Fibroblast of skin of left quadriceps (primary cell): ENCODE data around the gene MMP21.

Source experiments
- DNase-seq, 2 experiments: peaks; one replicate each; pipeline ENCODE4 v3.0.0-alpha.2; 2013; ENCODE audit warnings: low read depth in 2 of 2

The MMP21 gene

GRCh38 chr10:125775491-125776106 is at the start of gene MMP21:
TSS of gene MMP21 (minus strand) at chr10:125775821. CDS start at chr10:125775821, 0 bp downstream.
- no peak for DNase-seq

GRCh38 chr10:125824736-125825135 is 49.1 kb upstream of the MMP21 start:
- DNase-seq: no peak

GRCh38 chr10:125823663-125824251 is 48.1 kb upstream of the MMP21 start:
- DNase-seq: no peak

- peak; percentile 78 to 80 for DNase-seq
Measured at GRCh38 chr10:125822878-125823662, 47.4 kb upstream of the MMP21 start, which contains the start of the genes BCCIP and UROS. TSS of gene BCCIP (plus strand) at chr10:125823546. CDS start at chr10:125823558, 12 bp downstream. TSS of gene UROS (minus strand) at chr10:125823258. CDS start at chr10:125816499, 6,759 bp downstream.

GRCh38 chr10:125820701-125821100 is 45.1 kb upstream of the MMP21 start:
- DNase-seq: no peak

- no peak for DNase-seq
Measured at GRCh38 chr10:125817337-125817946, 41.8 kb upstream of the MMP21 start.

GRCh38 chr10:125816548-125816947 is 40.9 kb upstream of the MMP21 start:
- DNase-seq: no peak

- DNase-seq: no peak
Measured at GRCh38 chr10:125815764-125816163, 40.1 kb upstream of the MMP21 start.

- DNase-seq: peak; percentile 38 to 44
Measured at GRCh38 chr10:125812128-125812750, 36.6 kb upstream of the MMP21 start.

GRCh38 chr10:125811251-125811650 is 35.6 kb upstream of the MMP21 start:
- peak; percentile 20 to 25 for DNase-seq

GRCh38 chr10:125808047-125808446 is 32.4 kb upstream of the MMP21 start:
- DNase-seq: no peak

- no peak for DNase-seq
Measured at GRCh38 chr10:125802739-125803138, 27.1 kb upstream of the MMP21 start.

GRCh38 chr10:125802131-125802530 is 26.5 kb upstream of the MMP21 start:
- DNase-seq: no peak

GRCh38 chr10:125801574-125801973 is 26.0 kb upstream of the MMP21 start:
- no peak for DNase-seq

- no peak for DNase-seq
Measured at GRCh38 chr10:125799451-125800182, 24.0 kb upstream of the MMP21 start.

- DNase-seq: no peak
Measured at GRCh38 chr10:125797994-125798662, 22.5 kb upstream of the MMP21 start.

GRCh38 chr10:125797424-125797823 is 21.8 kb upstream of the MMP21 start:
- DNase-seq: no peak

- DNase-seq: no peak
Measured at GRCh38 chr10:125795637-125796190, 20.1 kb upstream of the MMP21 start.

- DNase-seq: no peak
Measured at GRCh38 chr10:125795128-125795527, 19.5 kb upstream of the MMP21 start.
